PFSK-1 (cell line): ENCODE results near the gene CACNA2D4.

Experiments
- POLR2AphosphoS5 ChIP-seq: IDR thresholded peaks from 2 replicates; pipeline ENCODE4 v1.6.1; 2012; ENCODE audit warnings: low read depth, mild to moderate bottlenecking, control low read depth, low read length, moderate library complexity
- SIN3A ChIP-seq: IDR thresholded peaks from 2 replicates; pipeline ENCODE4 v1.6.1; 2012; ENCODE audit warnings: mild to moderate bottlenecking, low read length, moderate library complexity, borderline replicate concordance; ENCODE audit not compliant: insufficient read depth

GRCh38 chr12:1800401-1801302, 117.8 kb downstream of the CACNA2D4 start:
- TF ChIP-seq SIN3A = no peak
- TF ChIP-seq POLR2AphosphoS5 = no peak
